ENCODE results near the gene CERS1.

The CERS1 gene

DNA sequence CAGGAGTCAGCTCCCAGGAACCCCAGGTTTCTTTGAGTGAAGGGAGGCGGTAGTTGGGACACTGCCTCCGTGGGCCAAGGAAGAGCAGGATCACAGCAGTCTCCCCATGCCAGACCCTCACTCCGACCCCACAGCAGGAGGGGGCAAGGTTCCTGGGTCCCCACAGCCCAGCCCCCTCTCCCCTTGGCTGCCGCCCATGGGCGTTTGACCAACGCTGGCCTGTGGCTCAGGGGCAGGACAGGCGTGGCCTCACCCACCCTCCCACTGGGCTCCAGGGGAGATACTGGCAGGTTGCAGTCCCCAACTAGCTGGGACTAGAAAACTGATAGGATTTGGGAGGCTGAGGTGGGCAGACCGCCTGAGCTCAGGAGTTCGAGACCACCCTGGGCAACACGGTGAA, 14.1 kb upstream of the CERS1 start:
- peaks cover 3% of the 10 kb centered on the region for H3K79me2 ChIP-seq (ENCODE audit: insufficient read depth, low read length)
- no peaks in the 10 kb centered on the region for H3F3A ChIP-seq (ENCODE audit: insufficient read depth, low read length)
- H3K9ac ChIP-seq (ENCODE audit: low read length): no peak overlapping the region
- no peak overlapping the region for H3K4me2 ChIP-seq (ENCODE audit: low read length)
- no peaks in the 10 kb centered on the region for H3K9me3 ChIP-seq (ENCODE audit: low read length)
- H2AFZ ChIP-seq (ENCODE audit: low read length): no peak overlapping the region
- H3K4me1 ChIP-seq (ENCODE audit: insufficient read depth, low read length, severe bottlenecking): no peaks in the 10 kb centered on the region
- H3K36me3 ChIP-seq (ENCODE audit: insufficient read depth, low read length): peaks cover 67% of the 10 kb centered on the region
- H3K27ac ChIP-seq (ENCODE audit: low read depth, low read length, poor library complexity, severe bottlenecking): no peak overlapping the region
- TF ChIP-seq EZH2 (IDR thresholded peaks at IDR 0.05; ENCODE audit: borderline replicate concordance, low read length): no peak
- no peak for TF ChIP-seq CTCF (IDR thresholded peaks at IDR 0.05; ENCODE audit: low read length)
- H3K4me3 ChIP-seq (ENCODE audit: low read depth, low read length, poor library complexity, severe bottlenecking): no peak overlapping the region
- no peaks in the 10 kb centered on the region for H3K9me2 ChIP-seq (ENCODE audit: low read depth, low read length)
- no peaks in the 10 kb centered on the region for H3K27me3 ChIP-seq (ENCODE audit: insufficient read depth, low read length)
- no peaks in the 10 kb centered on the region for H4K20me1 ChIP-seq (ENCODE audit: insufficient read depth, low read length)

DNA sequence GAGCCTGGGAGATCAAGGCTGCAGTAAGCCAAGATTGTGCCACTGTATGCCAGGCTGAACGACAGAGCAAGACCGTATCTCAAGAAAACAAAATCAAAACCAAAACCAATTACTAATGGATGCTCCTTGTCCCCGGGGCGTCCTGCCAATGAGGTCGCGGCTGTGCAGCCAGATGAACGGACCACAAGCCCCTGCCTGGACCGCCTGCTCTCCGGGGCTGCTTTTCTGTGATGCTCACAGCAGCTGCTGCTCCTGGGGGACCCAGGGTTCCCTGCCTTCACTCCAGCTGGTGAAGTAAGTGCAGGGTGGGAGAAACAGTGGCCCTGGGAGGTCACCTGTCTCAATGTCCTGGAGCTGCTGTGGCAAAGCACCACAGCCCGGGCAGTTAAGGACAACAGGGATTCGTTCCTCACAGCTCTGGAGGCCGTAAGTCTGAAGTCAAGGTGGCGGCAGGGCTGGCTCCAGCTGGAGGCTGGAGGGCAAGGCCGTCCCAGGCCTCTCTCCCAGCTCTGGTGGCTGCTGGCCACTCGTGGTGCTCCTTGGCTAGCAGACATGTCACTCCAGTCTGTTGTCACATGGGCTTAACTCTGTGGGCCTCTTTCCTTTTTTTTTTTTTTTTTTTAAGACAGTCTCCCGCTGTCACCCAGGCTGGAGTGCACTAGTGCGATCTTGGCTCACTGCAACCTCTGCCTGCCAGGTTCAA, 13.1 kb upstream of the CERS1 start:
- TF ChIP-seq EZH2 (IDR thresholded peaks at IDR 0.05; ENCODE audit: borderline replicate concordance, low read length): no peak
- no peak for TF ChIP-seq CTCF (IDR thresholded peaks at IDR 0.05; ENCODE audit: low read length)
- Histone ChIP-seq H3K4me3 (ENCODE audit: low read depth, low read length, poor library complexity, severe bottlenecking) (no peak overlapping the region), H3K79me2 (ENCODE audit: insufficient read depth, low read length) (no peaks in the 10 kb centered on the region), H3K36me3 (ENCODE audit: insufficient read depth, low read length) (peaks cover 68% of the 10 kb centered on the region), H3K27ac (ENCODE audit: low read depth, low read length, poor library complexity, severe bottlenecking) (no peak overlapping the region), H3F3A (ENCODE audit: insufficient read depth, low read length) (no peaks in the 10 kb centered on the region), H3K27me3 (ENCODE audit: insufficient read depth, low read length) (no peaks in the 10 kb centered on the region), H3K9me3 (ENCODE audit: low read length) (no peaks in the 10 kb centered on the region), H3K9me2 (ENCODE audit: low read depth, low read length) (no peaks in the 10 kb centered on the region), H4K20me1 (ENCODE audit: insufficient read depth, low read length) (no peaks in the 10 kb centered on the region), H3K4me2 (ENCODE audit: low read length) (no peak overlapping the region), H3K9ac (ENCODE audit: low read length) (no peak overlapping the region), H3K4me1 (ENCODE audit: insufficient read depth, low read length, severe bottlenecking) (no peaks in the 10 kb centered on the region), H2AFZ (ENCODE audit: low read length) (no peak overlapping the region)

DNA sequence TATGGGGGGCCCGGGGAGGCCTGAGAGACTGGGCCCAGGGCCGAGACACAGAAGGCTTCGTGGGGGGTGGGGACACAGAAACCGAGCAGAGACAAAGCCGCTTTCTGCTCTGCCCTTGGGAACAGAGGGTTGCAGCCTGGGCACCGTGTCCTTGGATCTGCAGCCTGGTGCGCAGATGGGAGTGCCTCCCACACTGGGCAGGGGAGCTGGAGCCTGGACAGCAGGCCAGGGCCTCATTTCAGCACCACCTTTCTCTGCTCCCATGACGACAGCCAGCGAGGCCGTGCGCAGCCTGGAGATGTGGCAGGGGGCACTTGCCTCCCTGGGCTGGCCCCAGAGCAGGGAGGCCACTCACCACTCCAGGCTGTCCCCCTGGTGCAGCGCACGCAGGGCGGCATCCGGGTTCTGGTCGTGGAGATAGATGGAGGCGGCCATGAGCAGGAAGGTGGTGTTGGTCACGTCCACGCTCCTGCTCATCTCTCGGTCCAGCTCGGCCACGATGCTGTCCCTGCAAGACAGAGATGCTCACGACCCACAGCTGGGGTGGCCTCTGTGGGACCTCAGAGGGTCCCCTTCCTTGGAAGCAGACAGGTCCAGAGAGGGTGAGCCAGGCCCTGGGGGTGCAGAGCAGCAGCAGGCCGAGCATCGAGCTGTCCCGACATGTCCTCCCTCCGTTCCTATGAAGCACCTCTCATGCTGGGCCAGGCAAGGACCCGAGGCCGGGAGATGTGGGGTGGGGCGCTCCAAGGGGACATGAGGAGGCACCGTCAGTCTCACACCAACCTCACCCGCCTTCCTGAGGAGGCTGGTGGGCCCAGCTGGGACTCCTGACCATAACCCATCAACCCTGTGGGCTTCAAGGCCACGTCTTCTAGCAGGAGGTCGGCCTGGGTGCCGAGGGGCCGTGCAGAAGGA, 10.9 kb upstream of the CERS1 start:
- Histone ChIP-seq H3K27me3 (ENCODE audit: insufficient read depth, low read length) (no peaks in the 10 kb centered on the region), H3K9ac (ENCODE audit: low read length) (no peak overlapping the region), H3K27ac (ENCODE audit: low read depth, low read length, poor library complexity, severe bottlenecking) (no peak overlapping the region), H3F3A (ENCODE audit: insufficient read depth, low read length) (no peaks in the 10 kb centered on the region), H3K4me3 (ENCODE audit: low read depth, low read length, poor library complexity, severe bottlenecking) (no peak overlapping the region), H4K20me1 (ENCODE audit: insufficient read depth, low read length) (no peaks in the 10 kb centered on the region), H3K4me2 (ENCODE audit: low read length) (no peak overlapping the region), H3K36me3 (ENCODE audit: insufficient read depth, low read length) (peaks cover 51% of the 10 kb centered on the region), H2AFZ (ENCODE audit: low read length) (no peak overlapping the region), H3K79me2 (ENCODE audit: insufficient read depth, low read length) (no peaks in the 10 kb centered on the region), H3K4me1 (ENCODE audit: insufficient read depth, low read length, severe bottlenecking) (no peaks in the 10 kb centered on the region), H3K9me2 (ENCODE audit: low read depth, low read length) (no peaks in the 10 kb centered on the region), H3K9me3 (ENCODE audit: low read length) (no peaks in the 10 kb centered on the region)
- TF ChIP-seq CTCF (IDR thresholded peaks at IDR 0.05; ENCODE audit: low read length): no peak
- no peak for TF ChIP-seq EZH2 (IDR thresholded peaks at IDR 0.05; ENCODE audit: borderline replicate concordance, low read length)

Data from OCI-LY1 (cell line).